ENCODE measurements around the gene SMARCA1.

DNA sequence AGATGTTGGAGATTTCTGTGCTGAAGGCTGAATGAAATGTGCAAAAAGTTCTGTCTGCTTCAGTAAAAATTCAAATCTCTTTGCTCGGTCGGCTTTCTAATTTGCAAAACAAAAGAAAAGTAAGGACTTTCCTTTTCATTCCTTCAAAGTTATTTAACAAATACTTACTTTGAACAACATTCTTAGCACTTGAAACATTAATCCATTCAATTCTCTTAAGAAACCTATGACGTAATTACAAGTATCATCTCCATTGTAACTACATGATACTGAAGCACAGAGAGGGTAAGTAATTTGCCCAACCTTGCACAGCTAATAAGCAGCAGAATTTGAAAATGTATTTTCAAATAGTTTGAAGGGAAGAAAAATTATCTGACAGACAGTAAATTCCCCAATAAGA is 6.9 kb downstream of the SMARCA1 start:
- TF ChIP-seq, protein P1, sequence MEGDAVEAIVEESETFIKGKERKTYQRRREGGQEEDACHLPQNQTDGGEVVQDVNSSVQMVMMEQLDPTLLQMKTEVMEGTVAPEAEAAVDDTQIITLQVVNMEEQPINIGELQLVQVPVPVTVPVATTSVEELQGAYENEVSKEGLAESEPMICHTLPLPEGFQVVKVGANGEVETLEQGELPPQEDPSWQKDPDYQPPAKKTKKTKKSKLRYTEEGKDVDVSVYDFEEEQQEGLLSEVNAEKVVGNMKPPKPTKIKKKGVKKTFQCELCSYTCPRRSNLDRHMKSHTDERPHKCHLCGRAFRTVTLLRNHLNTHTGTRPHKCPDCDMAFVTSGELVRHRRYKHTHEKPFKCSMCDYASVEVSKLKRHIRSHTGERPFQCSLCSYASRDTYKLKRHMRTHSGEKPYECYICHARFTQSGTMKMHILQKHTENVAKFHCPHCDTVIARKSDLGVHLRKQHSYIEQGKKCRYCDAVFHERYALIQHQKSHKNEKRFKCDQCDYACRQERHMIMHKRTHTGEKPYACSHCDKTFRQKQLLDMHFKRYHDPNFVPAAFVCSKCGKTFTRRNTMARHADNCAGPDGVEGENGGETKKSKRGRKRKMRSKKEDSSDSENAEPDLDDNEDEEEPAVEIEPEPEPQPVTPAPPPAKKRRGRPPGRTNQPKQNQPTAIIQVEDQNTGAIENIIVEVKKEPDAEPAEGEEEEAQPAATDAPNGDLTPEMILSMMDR (IDR thresholded peaks at IDR 0.05; ENCODE audit: low read depth, low read length), result no peak
- TF ChIP-seq POLR2A (IDR thresholded peaks at IDR 0.05; ENCODE audit: extremely low read depth, insufficient read length), result no peak

Data from NB4 (cell line).